ENCODE measurements around the gene MMS19.

MMS19 gene

GRCh38 chr10:97525683-97526110 is 27.5 kb upstream of the MMS19 start:
- no peak for DNase-seq (ENCODE audit: low read depth in 2 of 2, low spot score in 1 of 2)

GRCh38 chr10:97525086-97525485 is 26.9 kb upstream of the MMS19 start:
- no peak for DNase-seq (ENCODE audit: low read depth in 2 of 2, low spot score in 1 of 2)

GRCh38 chr10:97522937-97523336 is 24.7 kb upstream of the MMS19 start:
- DNase-seq (ENCODE audit: low read depth in 2 of 2, low spot score in 1 of 2), result no peak

GRCh38 chr10:97522071-97522470 is 23.8 kb upstream of the MMS19 start:
- no peak for DNase-seq (ENCODE audit: low read depth in 2 of 2, low spot score in 1 of 2)

GRCh38 chr10:97520978-97521761 is 22.9 kb upstream of the MMS19 start:
- no peak for DNase-seq (ENCODE audit: low read depth in 2 of 2, low spot score in 1 of 2)

GRCh38 chr10:97520520-97520919 is 22.3 kb upstream of the MMS19 start:
- DNase-seq (ENCODE audit: low read depth in 2 of 2, low spot score in 1 of 2), result no peak

- no peak for DNase-seq (ENCODE audit: low read depth in 2 of 2, low spot score in 1 of 2)
These were observed 21.1 kb upstream of the MMS19 start for GRCh38 chr10:97519342-97519741.

- DNase-seq (ENCODE audit: low read depth in 2 of 2, low spot score in 1 of 2), result no peak
These were observed 20.2 kb upstream of the MMS19 start for GRCh38 chr10:97518301-97519043.

GRCh38 chr10:97517778-97518300 is 19.6 kb upstream of the MMS19 start:
- DNase-seq (ENCODE audit: low read depth in 2 of 2, low spot score in 1 of 2), result no peak

GRCh38 chr10:97517096-97517750 is 19.0 kb upstream of the MMS19 start:
- no peak for DNase-seq (ENCODE audit: low read depth in 2 of 2, low spot score in 1 of 2)

GRCh38 chr10:97515271-97515978 is 17.2 kb upstream of the MMS19 start:
- DNase-seq (ENCODE audit: low read depth in 2 of 2, low spot score in 1 of 2), result no peak

- DNase-seq (ENCODE audit: low read depth in 2 of 2, low spot score in 1 of 2), result no peak
These were observed 16.1 kb upstream of the MMS19 start for GRCh38 chr10:97514344-97514743.

- no peak for DNase-seq (ENCODE audit: low read depth in 2 of 2, low spot score in 1 of 2)
These were observed 14.8 kb upstream of the MMS19 start for GRCh38 chr10:97512993-97513392.

GRCh38 chr10:97511711-97512440 is 13.7 kb upstream of the MMS19 start:
- DNase-seq (ENCODE audit: low read depth in 2 of 2, low spot score in 1 of 2), result no peak

GRCh38 chr10:97510686-97511085 is 12.5 kb upstream of the MMS19 start:
- no peak for DNase-seq (ENCODE audit: low read depth in 2 of 2, low spot score in 1 of 2)

- no peak for DNase-seq (ENCODE audit: low read depth in 2 of 2, low spot score in 1 of 2)
These were observed 11.0 kb upstream of the MMS19 start for GRCh38 chr10:97509120-97509680.

GRCh38 chr10:97508342-97508741 is 10.1 kb upstream of the MMS19 start:
- no peak for DNase-seq (ENCODE audit: low read depth in 2 of 2, low spot score in 1 of 2)

- no peak for DNase-seq (ENCODE audit: low read depth in 2 of 2, low spot score in 1 of 2)
These were observed 8.2 kb upstream of the MMS19 start for GRCh38 chr10:97506199-97506991.

- no peak for DNase-seq (ENCODE audit: low read depth in 2 of 2, low spot score in 1 of 2)
These were observed 6.9 kb upstream of the MMS19 start for GRCh38 chr10:97505152-97505551.

Data from stimulated activated CD8-positive, alpha-beta memory T cell treated with anti-CD3 and anti-CD28 coated beads, Interleukin-4, amount 100 ng/mL, for 1 hour (primary cell).